ENCODE measurements around the gene PLPPR3.
A peak's percentile ranks its signal among the peaks of the same experiment; 100 is the strongest.

The PLPPR3 gene

GRCh38 chr19:769616-770015 lies 52.1 kb downstream of the PLPPR3 start:
- Histone ChIP-seq H3K36me3 (replicated peaks in 1 of 2; ENCODE audit: control insufficient read depth in 2 of 2, insufficient read depth in 2 of 2, low read length in 2 of 2) (no peaks in the 10 kb centered on the region), H3K9ac (ENCODE audit: low read depth, low read length, poor library complexity) (no peak overlapping the region)
- no peak for DNase-seq (ENCODE audit: low spot score)

GRCh38 chr19:768424-768823 lies 53.3 kb downstream of the PLPPR3 start:
- Histone ChIP-seq H2BK12ac (ENCODE audit: low read length) (no peak overlapping the region), H3K4ac (ENCODE audit: low read length) (no peak overlapping the region), H2BK15ac (ENCODE audit: low read length) (no peak overlapping the region), H4K91ac (ENCODE audit: low read depth, low read length, poor library complexity) (no peak overlapping the region), H3K14ac (ENCODE audit: low read length) (no peak overlapping the region), H3K9me3 (replicated peaks in 1 of 2; ENCODE audit: control insufficient read depth in 2 of 2, insufficient read depth in 1 of 2, low read depth in 1 of 2, low read length in 2 of 2) (no peaks in the 10 kb centered on the region), H3K36me3 (replicated peaks in 1 of 2; ENCODE audit: control insufficient read depth in 2 of 2, insufficient read depth in 2 of 2, low read length in 2 of 2) (no peaks in the 10 kb centered on the region), H3K27ac (replicated peaks; ENCODE audit: low read length) (peak overlapping the region; percentile 47), H3K79me1 (ENCODE audit: low read depth, low read length) (peaks cover 2% of the 10 kb centered on the region), H3K4me3 (ENCODE audit: low read length in 2 of 2) (no peak overlapping the region), H2AFZ (ENCODE audit: low read length) (peak overlapping the region; percentile 83), H3K4me2 (ENCODE audit: insufficient read depth, low read length, poor library complexity, severe bottlenecking) (no peak overlapping the region), H2BK120ac (ENCODE audit: low read depth, low read length) (no peak overlapping the region), H3K23ac (ENCODE audit: low read depth, low read length, poor library complexity) (no peak overlapping the region), H3K18ac (ENCODE audit: low read length) (no peak overlapping the region), H3K4me1 (ENCODE audit: control insufficient read depth in 2 of 2, insufficient read depth in 1 of 2, low read depth in 1 of 2, low read length in 2 of 2) (peaks cover 0 to 3% of the 10 kb centered on the region in 2 donors), H3K27me3 (ENCODE audit: control insufficient read depth in 3 of 3, insufficient read depth in 3 of 3, low read depth in 1 of 3, low read length in 3 of 3) (no peaks in the 10 kb centered on the region), H4K8ac (ENCODE audit: low read depth, low read length) (no peak overlapping the region), H2BK5ac (ENCODE audit: low read length) (no peak overlapping the region), H2AK5ac (ENCODE audit: low read depth, low read length) (no peak overlapping the region), H3K9ac (ENCODE audit: low read depth, low read length, poor library complexity) (no peak overlapping the region)
- DNase-seq (ENCODE audit: low spot score) = no peak
- no CpG with 5 or more reads among the region's 14 CpGs for WGBS, 2 donors (ENCODE audit: extremely low coverage in 2 of 2, insufficient read length in 2 of 2, insufficient replicate concordance in 1 of 2)

More at GRCh38 chr19:769616-770015, 52.1 kb downstream of the PLPPR3 start:
- no peaks in the 10 kb centered on the region for H3K27me3 ChIP-seq (ENCODE audit: control insufficient read depth in 3 of 3, insufficient read depth in 3 of 3, low read depth in 1 of 3, low read length in 3 of 3)
- H3K14ac ChIP-seq (ENCODE audit: low read length) = no peak overlapping the region
- H2BK120ac ChIP-seq (ENCODE audit: low read depth, low read length) = no peak overlapping the region
- no peaks in the 10 kb centered on the region for H3K79me1 ChIP-seq (ENCODE audit: low read depth, low read length)
- H3K4me2 ChIP-seq (ENCODE audit: insufficient read depth, low read length, poor library complexity, severe bottlenecking) = no peak overlapping the region
- no peak overlapping the region for H2BK15ac ChIP-seq (ENCODE audit: low read length)
- WGBS, 2 donors (ENCODE audit: extremely low coverage in 2 of 2, insufficient read length in 2 of 2, insufficient replicate concordance in 1 of 2) = no CpG with 5 or more reads among the region's 6 CpGs
- no peak overlapping the region for H3K4ac ChIP-seq (ENCODE audit: low read length)
- H3K23ac ChIP-seq (ENCODE audit: low read depth, low read length, poor library complexity) = no peak overlapping the region
- no peak overlapping the region for H2AFZ ChIP-seq (ENCODE audit: low read length)
- H4K91ac ChIP-seq (ENCODE audit: low read depth, low read length, poor library complexity) = no peak overlapping the region
- no peak overlapping the region for H3K18ac ChIP-seq (ENCODE audit: low read length)
- H3K27ac ChIP-seq (replicated peaks; ENCODE audit: low read length) = no peak overlapping the region
- no peak overlapping the region for H2BK12ac ChIP-seq (ENCODE audit: low read length)
- peaks cover 0 to 3% of the 10 kb centered on the region in 2 donors for H3K4me1 ChIP-seq (ENCODE audit: control insufficient read depth in 2 of 2, insufficient read depth in 1 of 2, low read depth in 1 of 2, low read length in 2 of 2)
- no peak overlapping the region for H2BK5ac ChIP-seq (ENCODE audit: low read length)
- H3K4me3 ChIP-seq (ENCODE audit: low read length in 2 of 2) = no peak overlapping the region
- no peaks in the 10 kb centered on the region for H3K9me3 ChIP-seq (replicated peaks in 1 of 2; ENCODE audit: control insufficient read depth in 2 of 2, insufficient read depth in 1 of 2, low read depth in 1 of 2, low read length in 2 of 2)
- H2AK5ac ChIP-seq (ENCODE audit: low read depth, low read length) = peak overlapping the region; percentile 1
- no peak overlapping the region for H4K8ac ChIP-seq (ENCODE audit: low read depth, low read length)

GRCh38 chr19:765179-765738 lies 56.5 kb downstream of the PLPPR3 start:
- no peaks in the 10 kb centered on the region for H3K36me3 ChIP-seq (replicated peaks in 1 of 2; ENCODE audit: control insufficient read depth in 2 of 2, insufficient read depth in 2 of 2, low read length in 2 of 2)
- H3K23ac ChIP-seq (ENCODE audit: low read depth, low read length, poor library complexity) = no peak overlapping the region
- H3K27me3 ChIP-seq (ENCODE audit: control insufficient read depth in 3 of 3, insufficient read depth in 3 of 3, low read depth in 1 of 3, low read length in 3 of 3) = no peaks in the 10 kb centered on the region
- H4K8ac ChIP-seq (ENCODE audit: low read depth, low read length) = no peak overlapping the region
- H2BK120ac ChIP-seq (ENCODE audit: low read depth, low read length) = no peak overlapping the region
- H3K9me3 ChIP-seq (replicated peaks in 1 of 2; ENCODE audit: control insufficient read depth in 2 of 2, insufficient read depth in 1 of 2, low read depth in 1 of 2, low read length in 2 of 2) = no peaks in the 10 kb centered on the region
- H2BK12ac ChIP-seq (ENCODE audit: low read length) = no peak overlapping the region
- H3K79me1 ChIP-seq (ENCODE audit: low read depth, low read length) = peaks cover 2% of the 10 kb centered on the region
- H3K4me2 ChIP-seq (ENCODE audit: insufficient read depth, low read length, poor library complexity, severe bottlenecking) = no peak overlapping the region
- no peak overlapping the region for H4K91ac ChIP-seq (ENCODE audit: low read depth, low read length, poor library complexity)
- H3K4me1 ChIP-seq (ENCODE audit: control insufficient read depth in 2 of 2, insufficient read depth in 1 of 2, low read depth in 1 of 2, low read length in 2 of 2) = no peaks in the 10 kb centered on the region
- H3K18ac ChIP-seq (ENCODE audit: low read length) = no peak overlapping the region
- no peak overlapping the region for H3K14ac ChIP-seq (ENCODE audit: low read length)
- H3K9ac ChIP-seq (ENCODE audit: low read depth, low read length, poor library complexity) = no peak overlapping the region
- no peak overlapping the region for H3K27ac ChIP-seq (replicated peaks; ENCODE audit: low read length)
- no peak overlapping the region for H3K4me3 ChIP-seq (ENCODE audit: low read length in 2 of 2)
- H2BK5ac ChIP-seq (ENCODE audit: low read length) = no peak overlapping the region
- no peak overlapping the region for H2BK15ac ChIP-seq (ENCODE audit: low read length)
- H2AK5ac ChIP-seq (ENCODE audit: low read depth, low read length) = no peak overlapping the region
- no peak overlapping the region for H2AFZ ChIP-seq (ENCODE audit: low read length)
- WGBS, 2 donors (ENCODE audit: extremely low coverage in 2 of 2, insufficient read length in 2 of 2, insufficient replicate concordance in 1 of 2) = no CpG with 5 or more reads among the region's 7 CpGs
- no peak for DNase-seq (ENCODE audit: low spot score)
- no peak overlapping the region for H3K4ac ChIP-seq (ENCODE audit: low read length)

GRCh38 chr19:764301-764700 lies 57.5 kb downstream of the PLPPR3 start:
- no peaks in the 10 kb centered on the region for H3K4me1 ChIP-seq (ENCODE audit: control insufficient read depth in 2 of 2, insufficient read depth in 1 of 2, low read depth in 1 of 2, low read length in 2 of 2)
- no peak overlapping the region for H3K4me3 ChIP-seq (ENCODE audit: low read length in 2 of 2)
- H2BK15ac ChIP-seq (ENCODE audit: low read length) = no peak overlapping the region
- no peak overlapping the region for H4K8ac ChIP-seq (ENCODE audit: low read depth, low read length)
- no peak overlapping the region for H3K4me2 ChIP-seq (ENCODE audit: insufficient read depth, low read length, poor library complexity, severe bottlenecking)
- H2AK5ac ChIP-seq (ENCODE audit: low read depth, low read length) = no peak overlapping the region
- H3K36me3 ChIP-seq (replicated peaks in 1 of 2; ENCODE audit: control insufficient read depth in 2 of 2, insufficient read depth in 2 of 2, low read length in 2 of 2) = no peaks in the 10 kb centered on the region
- H3K79me1 ChIP-seq (ENCODE audit: low read depth, low read length) = peaks cover 2% of the 10 kb centered on the region
- no peaks in the 10 kb centered on the region for H3K27me3 ChIP-seq (ENCODE audit: control insufficient read depth in 3 of 3, insufficient read depth in 3 of 3, low read depth in 1 of 3, low read length in 3 of 3)
- no peaks in the 10 kb centered on the region for H3K9me3 ChIP-seq (replicated peaks in 1 of 2; ENCODE audit: control insufficient read depth in 2 of 2, insufficient read depth in 1 of 2, low read depth in 1 of 2, low read length in 2 of 2)
- H4K91ac ChIP-seq (ENCODE audit: low read depth, low read length, poor library complexity) = no peak overlapping the region
- H3K4ac ChIP-seq (ENCODE audit: low read length) = no peak overlapping the region
- no peak overlapping the region for H2AFZ ChIP-seq (ENCODE audit: low read length)
- WGBS, 2 donors (ENCODE audit: extremely low coverage in 2 of 2, insufficient read length in 2 of 2, insufficient replicate concordance in 1 of 2) = no CpG with 5 or more reads among the region's 12 CpGs
- H2BK12ac ChIP-seq (ENCODE audit: low read length) = peak overlapping the region; percentile 41
- no peak overlapping the region for H3K27ac ChIP-seq (replicated peaks; ENCODE audit: low read length)
- no peak overlapping the region for H2BK120ac ChIP-seq (ENCODE audit: low read depth, low read length)
- H2BK5ac ChIP-seq (ENCODE audit: low read length) = peak overlapping the region; percentile 75
- H3K18ac ChIP-seq (ENCODE audit: low read length) = no peak overlapping the region
- H3K14ac ChIP-seq (ENCODE audit: low read length) = no peak overlapping the region
- no peak for DNase-seq (ENCODE audit: low spot score)
- no peak overlapping the region for H3K9ac ChIP-seq (ENCODE audit: low read depth, low read length, poor library complexity)
- H3K23ac ChIP-seq (ENCODE audit: low read depth, low read length, poor library complexity) = no peak overlapping the region

Measured in neuronal stem cell (in vitro differentiated cells).